Measurements from ENCODE around the gene MBD6. TPM values are rescaled to one million over a fixed set of nuclear protein-coding genes. Genes with fewer than 3 reads are reported as not detected.

MBD6 gene, protein sequence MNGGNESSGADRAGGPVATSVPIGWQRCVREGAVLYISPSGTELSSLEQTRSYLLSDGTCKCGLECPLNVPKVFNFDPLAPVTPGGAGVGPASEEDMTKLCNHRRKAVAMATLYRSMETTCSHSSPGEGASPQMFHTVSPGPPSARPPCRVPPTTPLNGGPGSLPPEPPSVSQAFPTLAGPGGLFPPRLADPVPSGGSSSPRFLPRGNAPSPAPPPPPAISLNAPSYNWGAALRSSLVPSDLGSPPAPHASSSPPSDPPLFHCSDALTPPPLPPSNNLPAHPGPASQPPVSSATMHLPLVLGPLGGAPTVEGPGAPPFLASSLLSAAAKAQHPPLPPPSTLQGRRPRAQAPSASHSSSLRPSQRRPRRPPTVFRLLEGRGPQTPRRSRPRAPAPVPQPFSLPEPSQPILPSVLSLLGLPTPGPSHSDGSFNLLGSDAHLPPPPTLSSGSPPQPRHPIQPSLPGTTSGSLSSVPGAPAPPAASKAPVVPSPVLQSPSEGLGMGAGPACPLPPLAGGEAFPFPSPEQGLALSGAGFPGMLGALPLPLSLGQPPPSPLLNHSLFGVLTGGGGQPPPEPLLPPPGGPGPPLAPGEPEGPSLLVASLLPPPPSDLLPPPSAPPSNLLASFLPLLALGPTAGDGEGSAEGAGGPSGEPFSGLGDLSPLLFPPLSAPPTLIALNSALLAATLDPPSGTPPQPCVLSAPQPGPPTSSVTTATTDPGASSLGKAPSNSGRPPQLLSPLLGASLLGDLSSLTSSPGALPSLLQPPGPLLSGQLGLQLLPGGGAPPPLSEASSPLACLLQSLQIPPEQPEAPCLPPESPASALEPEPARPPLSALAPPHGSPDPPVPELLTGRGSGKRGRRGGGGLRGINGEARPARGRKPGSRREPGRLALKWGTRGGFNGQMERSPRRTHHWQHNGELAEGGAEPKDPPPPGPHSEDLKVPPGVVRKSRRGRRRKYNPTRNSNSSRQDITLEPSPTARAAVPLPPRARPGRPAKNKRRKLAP
- 113 to 121 TPM (median 118 TPM) in 3 replicates for total RNA-seq

DNA sequence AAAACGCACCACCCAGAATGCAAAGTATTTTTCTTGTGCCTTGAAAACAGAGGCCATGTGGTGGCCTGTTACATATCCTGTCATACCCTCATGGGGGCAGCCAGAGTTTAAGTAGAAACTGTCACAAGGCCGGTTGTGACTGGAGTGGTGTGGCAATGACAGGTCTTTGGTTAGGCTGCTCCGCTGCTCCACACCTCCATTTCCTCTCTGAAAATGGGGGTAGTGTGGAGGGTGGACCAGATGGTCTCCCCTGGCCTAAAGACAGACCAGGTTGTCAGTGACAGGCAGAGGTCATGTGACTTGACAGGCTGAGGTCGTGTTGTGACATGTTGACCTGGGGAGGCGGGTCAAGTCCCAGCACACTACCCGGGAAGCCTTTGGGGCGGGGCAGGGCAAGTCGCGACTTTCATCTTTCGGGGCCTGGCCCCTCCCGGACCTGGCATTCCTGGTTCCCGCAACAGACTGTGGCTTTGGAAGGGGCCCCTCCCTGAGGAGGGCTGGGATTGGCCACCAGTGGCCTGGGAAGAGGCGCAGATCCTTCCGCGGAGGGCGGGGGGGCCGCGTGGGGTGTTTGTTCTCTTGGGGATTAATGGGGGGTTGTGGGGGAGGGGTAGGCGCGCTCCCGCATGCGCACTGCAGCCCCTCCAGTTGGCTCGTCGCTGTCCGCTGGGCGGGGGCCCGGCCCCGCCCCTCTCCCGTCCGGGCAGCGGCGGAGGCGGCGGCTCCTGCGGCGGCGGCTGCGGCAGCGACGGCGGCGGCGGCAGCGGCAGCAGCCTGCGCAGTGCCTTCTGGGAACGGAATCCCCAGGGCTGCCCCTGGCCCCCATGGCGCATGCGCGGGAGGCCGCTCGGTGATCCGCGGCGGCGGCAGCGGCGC lies at the start of gene MBD6:
Gene MBD6, plus strand, starts transcription at position 814 of the 876 bp plus-strand sequence. CDS start 1,480 bp downstream, outside the sequence.
- peak within 1 kb of the TSS; percentile 99 for H3K27ac Mint-ChIP-seq
- H3K36me3 Mint-ChIP-seq: peaks cover 6% of the 10 kb centered on the region

DNA sequence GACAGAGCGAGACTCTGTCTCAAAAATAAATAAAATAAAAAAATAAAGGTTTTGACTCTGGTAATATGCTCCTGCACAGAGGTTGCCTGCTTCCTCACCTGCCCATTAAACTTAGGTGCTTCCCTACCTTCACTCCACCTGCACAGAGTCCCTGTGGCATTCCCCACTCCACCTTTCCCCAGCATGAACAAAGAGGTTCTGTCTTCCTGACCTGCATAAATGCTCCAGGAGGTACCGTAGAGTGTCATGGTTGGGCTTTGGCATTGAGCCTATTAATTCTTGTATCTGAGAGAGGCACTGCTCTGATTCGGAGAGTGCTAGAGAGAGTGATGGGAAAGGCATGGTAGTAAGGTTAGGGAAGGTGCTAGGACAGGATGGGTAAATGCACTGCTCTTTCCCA lies 49.2 kb upstream of the MBD6 start:
- TF ChIP-seq, protein P1, sequence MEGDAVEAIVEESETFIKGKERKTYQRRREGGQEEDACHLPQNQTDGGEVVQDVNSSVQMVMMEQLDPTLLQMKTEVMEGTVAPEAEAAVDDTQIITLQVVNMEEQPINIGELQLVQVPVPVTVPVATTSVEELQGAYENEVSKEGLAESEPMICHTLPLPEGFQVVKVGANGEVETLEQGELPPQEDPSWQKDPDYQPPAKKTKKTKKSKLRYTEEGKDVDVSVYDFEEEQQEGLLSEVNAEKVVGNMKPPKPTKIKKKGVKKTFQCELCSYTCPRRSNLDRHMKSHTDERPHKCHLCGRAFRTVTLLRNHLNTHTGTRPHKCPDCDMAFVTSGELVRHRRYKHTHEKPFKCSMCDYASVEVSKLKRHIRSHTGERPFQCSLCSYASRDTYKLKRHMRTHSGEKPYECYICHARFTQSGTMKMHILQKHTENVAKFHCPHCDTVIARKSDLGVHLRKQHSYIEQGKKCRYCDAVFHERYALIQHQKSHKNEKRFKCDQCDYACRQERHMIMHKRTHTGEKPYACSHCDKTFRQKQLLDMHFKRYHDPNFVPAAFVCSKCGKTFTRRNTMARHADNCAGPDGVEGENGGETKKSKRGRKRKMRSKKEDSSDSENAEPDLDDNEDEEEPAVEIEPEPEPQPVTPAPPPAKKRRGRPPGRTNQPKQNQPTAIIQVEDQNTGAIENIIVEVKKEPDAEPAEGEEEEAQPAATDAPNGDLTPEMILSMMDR (IDR thresholded peaks at IDR 0.05; ENCODE audit: unreplicated experiment): no peak
- no peak overlapping the region for H3K4me3 Mint-ChIP-seq
- H3K9me3 Mint-ChIP-seq: no peaks in the 10 kb centered on the region
- no peak overlapping the region for H3K27ac Mint-ChIP-seq
- DNase-seq (ENCODE audit: low spot score in 2 of 2, unreplicated experiment in 2 of 2): no peak
- H3K27me3 Mint-ChIP-seq (ENCODE audit: low read depth): peaks cover 97% of the 10 kb centered on the region
- no peaks in the 10 kb centered on the region for H3K36me3 Mint-ChIP-seq
- H3K4me1 Mint-ChIP-seq: peaks cover 20% of the 10 kb centered on the region

More for the DNA sequence above, at the start of gene MBD6:
- H3K4me3 Mint-ChIP-seq: peak within 1 kb of the TSS; percentile 96
- TF ChIP-seq, protein P1 (IDR thresholded peaks at IDR 0.05; ENCODE audit: unreplicated experiment): no peak
- H3K4me1 Mint-ChIP-seq: peaks cover 50% of the 10 kb centered on the region
- peak; percentile 89 to 94 for DNase-seq (ENCODE audit: low spot score in 2 of 2, unreplicated experiment in 2 of 2)
- H3K9me3 Mint-ChIP-seq: no peaks in the 10 kb centered on the region
- H3K27me3 Mint-ChIP-seq (ENCODE audit: low read depth): no peaks in the 10 kb centered on the region

- Mint-ChIP-seq H3K27ac (no peak overlapping the region), H3K9me3 (no peaks in the 10 kb centered on the region), H3K27me3 (ENCODE audit: low read depth) (peaks cover 97% of the 10 kb centered on the region), H3K4me3 (no peak overlapping the region), H3K36me3 (no peaks in the 10 kb centered on the region), H3K4me1 (peaks cover 23% of the 10 kb centered on the region)
- no peak for DNase-seq (ENCODE audit: low spot score in 2 of 2, unreplicated experiment in 2 of 2)
- TF ChIP-seq, protein P1 (IDR thresholded peaks at IDR 0.05; ENCODE audit: unreplicated experiment): no peak
Observed at GRCh38 chr12:57473886-57474285, 48.7 kb upstream of the MBD6 start.

- DNase-seq (ENCODE audit: low spot score in 2 of 2, unreplicated experiment in 2 of 2): no peak
- H3K9me3 Mint-ChIP-seq: no peaks in the 10 kb centered on the region
- no peaks in the 10 kb centered on the region for H3K36me3 Mint-ChIP-seq
- peaks cover 23% of the 10 kb centered on the region for H3K4me1 Mint-ChIP-seq
- TF ChIP-seq, protein P1 (IDR thresholded peaks at IDR 0.05; ENCODE audit: unreplicated experiment): no peak
- H3K4me3 Mint-ChIP-seq: peak overlapping the region; percentile 16
- H3K27me3 Mint-ChIP-seq (ENCODE audit: low read depth): peaks cover 97% of the 10 kb centered on the region
- H3K27ac Mint-ChIP-seq: no peak overlapping the region
Observed at GRCh38 chr12:57474430-57474829, 48.2 kb upstream of the MBD6 start.

- H3K27ac Mint-ChIP-seq: no peak overlapping the region
Observed at GRCh38 chr12:57474862-57475261, 47.8 kb upstream of the MBD6 start.

More at GRCh38 chr12:57474862-57475261, 47.8 kb upstream of the MBD6 start:
- TF ChIP-seq, protein P1 (IDR thresholded peaks at IDR 0.05; ENCODE audit: unreplicated experiment): no peak
- peaks cover 97% of the 10 kb centered on the region for H3K27me3 Mint-ChIP-seq (ENCODE audit: low read depth)
- H3K9me3 Mint-ChIP-seq: no peaks in the 10 kb centered on the region
- no peak for DNase-seq (ENCODE audit: low spot score in 2 of 2, unreplicated experiment in 2 of 2)
- peaks cover 23% of the 10 kb centered on the region for H3K4me1 Mint-ChIP-seq
- H3K36me3 Mint-ChIP-seq: no peaks in the 10 kb centered on the region
- H3K4me3 Mint-ChIP-seq: peak overlapping the region; percentile 16

Data from mesothelial cell of epicardium (in vitro differentiated cells).